22Rv1 (cell line): ENCODE data around the gene TXNL1.
"Not testable (repeated sequence)": the region's sequence is repeated elsewhere in the genome, so short reads cannot be mapped to it uniquely, and the experiment has no call there.

Experiments used
- H3K27ac ChIP-seq: fragments of 450-650 bp; 2 replicates; pipeline ENCODE4 v1.5.1; 2017
- ZFX ChIP-seq: fragments of 450-650 bp; IDR thresholded peaks from 2 replicates; pipeline ENCODE4 v1.6.1; 2017; ENCODE audit warnings: antibody characterized with exemption, borderline replicate concordance
- TF ChIP-seq, protein P1 (sequence below): fragments of 450-650 bp; IDR thresholded peaks from 2 replicates; pipeline ENCODE4 v1.5.1; 2017; ENCODE audit warnings: mild to moderate bottlenecking

Gene TXNL1

DNA sequence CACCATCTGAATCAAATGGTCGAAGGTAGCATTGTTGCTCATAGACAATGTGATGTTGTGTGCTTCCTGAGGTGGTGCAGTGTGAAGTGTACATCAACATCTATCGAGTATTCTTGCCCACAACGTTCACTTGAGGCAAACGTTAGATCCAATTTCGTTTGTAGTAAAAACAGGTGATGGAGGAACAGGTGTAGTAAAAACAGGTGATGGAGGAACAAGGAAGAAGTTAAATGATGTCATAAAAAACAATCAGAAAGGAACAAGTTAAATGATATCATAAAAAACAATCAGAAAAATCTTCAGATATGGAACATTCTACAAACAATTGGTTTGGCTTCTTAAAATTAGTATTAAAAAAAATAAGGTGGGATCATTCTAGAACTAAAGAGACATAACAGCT is 24.1 kb upstream of the TXNL1 start:
- no peak for TF ChIP-seq ZFX
- TF ChIP-seq, protein P1, sequence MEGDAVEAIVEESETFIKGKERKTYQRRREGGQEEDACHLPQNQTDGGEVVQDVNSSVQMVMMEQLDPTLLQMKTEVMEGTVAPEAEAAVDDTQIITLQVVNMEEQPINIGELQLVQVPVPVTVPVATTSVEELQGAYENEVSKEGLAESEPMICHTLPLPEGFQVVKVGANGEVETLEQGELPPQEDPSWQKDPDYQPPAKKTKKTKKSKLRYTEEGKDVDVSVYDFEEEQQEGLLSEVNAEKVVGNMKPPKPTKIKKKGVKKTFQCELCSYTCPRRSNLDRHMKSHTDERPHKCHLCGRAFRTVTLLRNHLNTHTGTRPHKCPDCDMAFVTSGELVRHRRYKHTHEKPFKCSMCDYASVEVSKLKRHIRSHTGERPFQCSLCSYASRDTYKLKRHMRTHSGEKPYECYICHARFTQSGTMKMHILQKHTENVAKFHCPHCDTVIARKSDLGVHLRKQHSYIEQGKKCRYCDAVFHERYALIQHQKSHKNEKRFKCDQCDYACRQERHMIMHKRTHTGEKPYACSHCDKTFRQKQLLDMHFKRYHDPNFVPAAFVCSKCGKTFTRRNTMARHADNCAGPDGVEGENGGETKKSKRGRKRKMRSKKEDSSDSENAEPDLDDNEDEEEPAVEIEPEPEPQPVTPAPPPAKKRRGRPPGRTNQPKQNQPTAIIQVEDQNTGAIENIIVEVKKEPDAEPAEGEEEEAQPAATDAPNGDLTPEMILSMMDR: no peak
- no peak overlapping the region for H3K27ac ChIP-seq

DNA sequence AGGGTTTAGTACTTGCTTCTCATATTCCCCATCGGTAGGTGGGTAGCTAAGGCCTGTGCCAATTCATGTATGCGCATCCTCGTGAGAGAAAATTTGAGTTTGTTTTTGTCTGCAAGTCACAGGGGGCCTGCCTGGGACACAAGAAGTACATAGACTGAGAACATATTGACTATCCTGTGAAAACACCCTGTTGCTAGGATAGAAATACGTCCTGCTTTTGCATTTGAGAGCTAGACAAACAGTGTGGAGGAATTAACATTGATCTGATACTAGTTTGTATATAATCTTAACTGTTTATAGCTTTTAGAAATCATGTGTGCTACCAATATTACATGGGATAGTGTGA is 23.6 kb upstream of the TXNL1 start:
- TF ChIP-seq, protein P1: no peak
- TF ChIP-seq ZFX: no peak
- H3K27ac ChIP-seq: no peak overlapping the region

DNA sequence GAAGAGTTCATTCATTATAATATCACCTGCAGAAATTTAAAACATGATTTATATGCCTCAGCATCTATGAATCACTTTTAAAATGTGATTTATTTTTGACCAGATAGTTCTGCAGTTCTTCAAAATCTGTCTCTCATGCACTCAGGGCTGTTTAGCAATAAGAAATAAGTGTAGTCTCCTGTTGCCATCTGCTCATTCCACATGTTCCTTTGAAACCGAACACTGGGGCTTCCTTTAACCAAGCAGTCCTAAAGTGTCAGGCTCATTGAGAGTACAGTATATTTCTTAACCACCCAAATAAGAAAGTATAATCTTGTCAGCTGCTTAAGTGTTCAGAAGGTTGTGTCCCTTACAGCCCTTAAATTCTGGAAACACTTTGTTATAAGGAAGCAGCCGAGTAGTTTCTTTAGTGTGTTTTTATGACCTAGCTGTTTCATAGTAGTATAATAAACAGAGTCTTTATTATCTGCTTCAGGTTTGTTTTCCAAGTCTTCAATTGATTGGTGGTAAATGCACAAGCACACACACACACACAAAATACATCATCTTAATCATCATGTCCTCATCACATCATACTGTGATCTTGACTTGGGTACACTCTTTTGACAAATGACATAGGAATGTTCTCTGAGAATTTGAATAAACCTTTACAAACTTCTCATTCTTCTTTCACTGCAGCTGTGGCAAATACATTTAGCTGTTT is 23.1 kb upstream of the TXNL1 start:
- no peak overlapping the region for H3K27ac ChIP-seq
- TF ChIP-seq, protein P1: no peak
- TF ChIP-seq ZFX: no peak

DNA sequence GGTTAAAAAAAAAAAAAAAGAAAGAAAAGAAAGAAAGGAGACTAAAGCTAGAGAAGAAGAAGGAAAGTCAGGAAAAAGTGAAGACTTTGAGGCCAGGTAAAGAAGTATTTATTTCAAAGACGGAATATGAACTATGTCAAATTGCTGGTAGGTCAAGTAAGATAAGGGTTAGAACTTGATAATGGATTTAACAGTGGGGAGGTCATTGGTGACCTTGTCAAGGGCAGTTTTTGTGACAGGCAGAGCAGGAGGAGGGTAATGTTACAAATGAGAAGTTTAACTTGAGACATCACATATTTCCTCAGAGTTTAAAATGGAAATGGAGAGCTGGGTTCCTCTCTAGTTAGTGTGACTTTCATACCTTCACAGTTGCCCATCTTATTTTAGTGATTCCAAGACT is 22.3 kb upstream of the TXNL1 start:
- no peak overlapping the region for H3K27ac ChIP-seq
- TF ChIP-seq ZFX: no peak
- TF ChIP-seq, protein P1: no peak

DNA sequence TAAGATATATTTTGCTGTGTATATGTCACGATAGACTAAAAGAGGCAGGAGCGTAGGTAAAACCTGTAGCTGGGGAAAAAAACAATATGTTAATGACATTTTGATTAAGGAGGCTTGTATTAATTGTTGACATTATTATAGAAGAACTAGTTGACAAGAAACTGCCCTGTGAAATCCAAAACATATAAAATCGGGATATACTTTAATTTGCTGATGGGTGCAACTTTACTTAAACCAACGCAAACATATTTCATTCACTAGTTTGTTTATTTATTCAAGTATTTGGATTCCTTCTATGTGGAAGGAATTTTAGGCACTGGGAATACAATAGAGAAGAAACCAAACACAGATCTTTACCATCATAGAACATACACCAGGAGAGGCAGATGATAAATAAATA is 20.7 kb upstream of the TXNL1 start:
- TF ChIP-seq, protein P1: no peak
- TF ChIP-seq ZFX: no peak
- H3K27ac ChIP-seq: no peak overlapping the region

DNA sequence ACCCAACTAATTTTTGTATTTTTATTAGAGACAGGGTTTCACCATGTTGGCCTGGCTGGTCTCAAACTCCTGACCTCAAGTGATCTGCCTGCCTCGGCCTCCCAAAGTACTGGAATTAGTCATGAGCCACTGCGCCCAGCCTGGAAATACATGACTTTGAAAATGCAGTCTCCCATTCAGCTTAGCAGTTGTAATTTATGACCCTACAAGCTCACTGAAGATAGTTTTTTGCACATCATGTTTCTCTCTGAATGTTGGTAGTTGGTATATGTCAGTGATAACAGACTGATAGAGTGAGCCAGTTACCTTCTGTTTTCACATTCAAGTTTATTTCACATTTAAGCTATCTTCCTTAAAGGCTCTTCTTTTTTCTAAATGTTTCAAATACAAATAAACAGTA is 19.9 kb upstream of the TXNL1 start:
- H3K27ac ChIP-seq: no peak overlapping the region
- TF ChIP-seq ZFX: no peak
- TF ChIP-seq, protein P1: no peak

DNA sequence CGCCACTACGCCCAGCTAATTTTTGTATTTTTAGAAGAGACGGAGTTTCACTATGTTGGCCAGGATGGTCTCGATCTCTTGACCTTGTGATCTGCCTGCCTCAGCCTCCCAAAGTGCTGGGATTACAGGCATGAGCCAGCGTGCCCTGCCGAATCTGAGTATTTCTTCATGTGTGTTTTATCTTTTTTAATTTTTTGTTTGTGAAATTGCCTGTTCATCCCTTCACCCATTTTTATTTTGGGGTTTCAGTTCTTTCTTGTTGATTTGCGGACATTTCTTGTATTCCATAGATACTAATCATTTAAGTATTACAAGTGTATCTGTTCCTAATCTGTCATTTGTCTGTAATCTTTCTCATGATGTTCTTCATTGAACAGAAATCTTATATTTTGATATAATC is 15.9 kb upstream of the TXNL1 start:
- not testable (repeated sequence) for H3K27ac ChIP-seq

DNA sequence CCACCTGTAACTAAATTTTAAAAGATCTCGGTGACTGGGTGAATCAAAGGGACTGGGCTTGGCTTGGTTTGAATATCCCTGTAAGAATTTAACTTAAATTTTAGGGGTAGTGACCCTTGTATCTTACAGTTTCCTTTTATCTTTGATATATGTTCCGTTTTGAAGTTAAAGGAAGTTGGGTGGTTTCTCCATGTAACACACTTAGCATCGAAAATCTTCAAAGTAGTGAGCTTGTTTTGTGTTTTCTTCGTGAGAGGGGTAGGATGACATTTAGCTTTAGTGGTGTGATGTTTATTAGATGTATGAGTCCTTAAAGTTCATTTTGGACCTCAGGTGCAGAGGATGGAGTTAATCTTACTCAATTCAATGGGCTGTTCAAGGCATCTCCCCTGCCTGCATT is 14.4 kb upstream of the TXNL1 start:
- TF ChIP-seq ZFX: no peak
- TF ChIP-seq, protein P1: no peak

More for the DNA sequence above, 14.4 kb upstream of the TXNL1 start:
- no peak overlapping the region for H3K27ac ChIP-seq
